Panc1 (cell line): ENCODE measurements around the gene GABRG3.

ENCODE experiments used
- CTCF ChIP-seq: fragments of 450-650 bp; IDR thresholded peaks from 2 replicates; pipeline ENCODE4 v1.5.1; 2017; ENCODE audit warnings: mild to moderate bottlenecking
- POLR2AphosphoS5 ChIP-seq: IDR thresholded peaks from 2 replicates; pipeline ENCODE4 v1.6.1; 2012; ENCODE audit warnings: mild to moderate bottlenecking, low read depth, low read length, moderate library complexity
- TF ChIP-seq, protein P1 (sequence below), 2 experiments: IDR thresholded peaks; 2 replicates each; pipeline ENCODE4 v1.6.1; 2011 to 2012; ENCODE audit warnings: low read depth in 2 of 2, control low read depth in 1 of 2, low read length in 1 of 2, mild to moderate bottlenecking in 1 of 2, moderate library complexity in 1 of 2; ENCODE audit not compliant: insufficient read depth in 1 of 2

GRCh38 chr15:27428151-27428550, 457.2 kb downstream of the GABRG3 start:
- TF ChIP-seq, protein P1, sequence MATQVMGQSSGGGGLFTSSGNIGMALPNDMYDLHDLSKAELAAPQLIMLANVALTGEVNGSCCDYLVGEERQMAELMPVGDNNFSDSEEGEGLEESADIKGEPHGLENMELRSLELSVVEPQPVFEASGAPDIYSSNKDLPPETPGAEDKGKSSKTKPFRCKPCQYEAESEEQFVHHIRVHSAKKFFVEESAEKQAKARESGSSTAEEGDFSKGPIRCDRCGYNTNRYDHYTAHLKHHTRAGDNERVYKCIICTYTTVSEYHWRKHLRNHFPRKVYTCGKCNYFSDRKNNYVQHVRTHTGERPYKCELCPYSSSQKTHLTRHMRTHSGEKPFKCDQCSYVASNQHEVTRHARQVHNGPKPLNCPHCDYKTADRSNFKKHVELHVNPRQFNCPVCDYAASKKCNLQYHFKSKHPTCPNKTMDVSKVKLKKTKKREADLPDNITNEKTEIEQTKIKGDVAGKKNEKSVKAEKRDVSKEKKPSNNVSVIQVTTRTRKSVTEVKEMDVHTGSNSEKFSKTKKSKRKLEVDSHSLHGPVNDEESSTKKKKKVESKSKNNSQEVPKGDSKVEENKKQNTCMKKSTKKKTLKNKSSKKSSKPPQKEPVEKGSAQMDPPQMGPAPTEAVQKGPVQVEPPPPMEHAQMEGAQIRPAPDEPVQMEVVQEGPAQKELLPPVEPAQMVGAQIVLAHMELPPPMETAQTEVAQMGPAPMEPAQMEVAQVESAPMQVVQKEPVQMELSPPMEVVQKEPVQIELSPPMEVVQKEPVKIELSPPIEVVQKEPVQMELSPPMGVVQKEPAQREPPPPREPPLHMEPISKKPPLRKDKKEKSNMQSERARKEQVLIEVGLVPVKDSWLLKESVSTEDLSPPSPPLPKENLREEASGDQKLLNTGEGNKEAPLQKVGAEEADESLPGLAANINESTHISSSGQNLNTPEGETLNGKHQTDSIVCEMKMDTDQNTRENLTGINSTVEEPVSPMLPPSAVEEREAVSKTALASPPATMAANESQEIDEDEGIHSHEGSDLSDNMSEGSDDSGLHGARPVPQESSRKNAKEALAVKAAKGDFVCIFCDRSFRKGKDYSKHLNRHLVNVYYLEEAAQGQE (IDR thresholded peaks at IDR 0.05; ENCODE audit: insufficient read depth in 1 of 2, low read depth in 2 of 2, low read length in 1 of 2) = no peak
- TF ChIP-seq CTCF (no peak), POLR2AphosphoS5 (no peak)
